Measurements from ENCODE around the gene SMAD9. TPM values are rescaled to one million over a fixed set of nuclear protein-coding genes. Genes with fewer than 3 reads are reported as not detected.

Gene SMAD9
- polyA plus RNA-seq (ENCODE audit: insufficient read length), result 37.0 TPM
- long read RNA-seq, donor 1, full-length matches to known transcripts, result 3 of 85 reads
- long read RNA-seq, donor 1, partial matches to known transcripts, result 70 of 85 reads
- long read RNA-seq, donor 1, other reads (novel, unspliced or antisense), result 12 of 85 reads
- long read RNA-seq, donor 2, full-length matches to known transcripts, result 4 of 120 reads
- long read RNA-seq, donor 2, partial matches to known transcripts, result 97 of 120 reads
- long read RNA-seq, donor 2, other reads (novel, unspliced or antisense), result 19 of 120 reads
- long read RNA-seq, donor 3, full-length matches to known transcripts, result 5 of 17 reads
- long read RNA-seq, donor 3, partial matches to known transcripts, result 12 of 17 reads
- long read RNA-seq, donor 3, other reads (novel, unspliced or antisense), result 0 of 17 reads
- long read RNA-seq, donor 4, result 0 reads
- long read RNA-seq, donor 5, full-length matches to known transcripts, result 3 of 3 reads
- long read RNA-seq, donor 5, partial matches to known transcripts, result 0 of 3 reads
- long read RNA-seq, donor 5, other reads (novel, unspliced or antisense), result 0 of 3 reads
- long read RNA-seq, donor 6, full-length matches to known transcripts, result 3 of 3 reads
- long read RNA-seq, donor 6, partial matches to known transcripts, result 0 of 3 reads
- long read RNA-seq, donor 6, other reads (novel, unspliced or antisense), result 0 of 3 reads
- long read RNA-seq, donor 7, full-length matches to known transcripts, result 1 of 1 reads
- long read RNA-seq, donor 7, partial matches to known transcripts, result 0 of 1 reads
- long read RNA-seq, donor 7, other reads (novel, unspliced or antisense), result 0 of 1 reads
- long read RNA-seq, donor 8, full-length matches to known transcripts, result 2 of 29 reads
- long read RNA-seq, donor 8, partial matches to known transcripts, result 14 of 29 reads
- long read RNA-seq, donor 8, other reads (novel, unspliced or antisense), result 13 of 29 reads

- peak; percentile 66 for DNase-seq
Measured at GRCh38 chr13:36919833-36920615, at the start of gene SMAD9. Gene SMAD9 (minus strand): TSS chr13:36920238. CDS start chr13:36879689, 40,549 bp downstream.

DNA sequence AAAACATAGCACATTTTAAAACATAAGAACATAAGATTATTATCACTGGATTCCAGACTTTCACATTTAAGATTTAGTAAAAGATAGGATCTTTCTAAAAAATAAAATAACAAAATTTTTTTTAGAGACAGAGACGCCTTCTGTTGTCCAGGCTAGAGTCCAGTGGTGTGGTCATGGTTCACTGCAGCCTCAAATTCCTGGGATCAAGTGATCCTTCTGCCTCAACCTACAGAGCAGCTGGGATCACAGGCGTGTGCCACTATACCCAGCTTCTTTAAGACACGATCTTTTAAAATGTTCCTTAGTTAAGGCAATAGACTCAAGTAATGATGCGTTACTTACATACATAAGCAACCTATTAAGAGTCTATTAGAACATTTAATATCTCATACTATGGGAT, 46.4 kb upstream of the SMAD9 start:
- DNase-seq, result no peak

- DNase-seq, result no peak
Measured at GRCh38 chr13:36965767-36966166, 45.7 kb upstream of the SMAD9 start.

- no peak for DNase-seq
Measured at GRCh38 chr13:36959456-36960116, 39.5 kb upstream of the SMAD9 start.

GRCh38 chr13:36954542-36954941, 34.5 kb upstream of the SMAD9 start:
- no peak for DNase-seq

- DNase-seq, result no peak
Measured at GRCh38 chr13:36950920-36951319, 30.9 kb upstream of the SMAD9 start.

DNA sequence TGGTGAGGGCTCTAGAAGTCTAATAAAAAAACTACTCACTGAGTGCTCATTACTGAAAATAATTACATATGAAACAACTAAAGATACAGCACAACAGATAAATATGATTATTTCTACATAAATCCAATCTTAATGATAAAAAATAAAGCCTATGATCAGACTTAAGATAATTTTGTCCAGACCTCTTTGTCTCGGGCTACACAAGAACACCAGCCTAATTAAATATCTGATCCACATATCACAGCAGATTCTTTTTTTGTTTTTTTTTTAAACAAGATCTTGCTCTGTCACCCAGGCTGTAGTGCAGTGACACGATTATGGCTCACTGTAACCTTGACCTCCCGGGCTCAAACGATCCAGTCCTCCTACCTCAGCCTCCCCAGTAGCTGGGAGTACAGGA, 30.3 kb upstream of the SMAD9 start:
- no peak for DNase-seq

GRCh38 chr13:36945078-36945477, 25.0 kb upstream of the SMAD9 start:
- DNase-seq, result no peak

- DNase-seq, result no peak
Measured at GRCh38 chr13:36925603-36926002, 5.6 kb upstream of the SMAD9 start.

- no peak for DNase-seq
Measured at GRCh38 chr13:36924001-36924400, 4.0 kb upstream of the SMAD9 start.

- DNase-seq, result no peak
Measured at GRCh38 chr13:36921631-36922301, 1.7 kb upstream of the SMAD9 start.

DNA sequence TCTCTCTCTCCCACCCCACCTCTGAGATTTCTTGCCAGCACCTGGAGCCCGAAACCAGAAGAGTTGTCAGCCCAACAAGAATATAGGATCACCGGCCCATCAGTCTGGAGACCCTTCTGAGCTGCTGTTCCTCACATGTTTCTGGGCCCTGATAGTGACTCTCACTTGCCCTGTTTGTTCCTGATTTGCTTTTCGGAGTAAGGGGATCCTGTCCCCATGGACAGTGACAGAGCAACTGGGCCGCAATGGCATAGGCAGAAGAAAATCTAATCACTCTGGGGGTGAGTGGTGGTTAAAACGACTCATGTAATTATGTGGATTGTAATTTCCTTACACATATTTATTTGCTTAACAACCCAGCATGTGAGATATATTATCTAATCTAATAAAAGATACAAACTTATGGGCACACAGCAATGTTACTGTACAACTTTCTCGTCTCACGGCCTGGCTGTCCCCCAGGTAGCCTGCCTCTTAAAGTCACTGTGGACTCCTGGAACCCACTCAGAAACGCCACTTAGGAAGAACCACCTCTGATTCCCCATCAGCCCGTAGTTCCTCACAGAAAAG, 663 bp upstream of the SMAD9 start:
- DNase-seq, result peak; percentile 18

DNA sequence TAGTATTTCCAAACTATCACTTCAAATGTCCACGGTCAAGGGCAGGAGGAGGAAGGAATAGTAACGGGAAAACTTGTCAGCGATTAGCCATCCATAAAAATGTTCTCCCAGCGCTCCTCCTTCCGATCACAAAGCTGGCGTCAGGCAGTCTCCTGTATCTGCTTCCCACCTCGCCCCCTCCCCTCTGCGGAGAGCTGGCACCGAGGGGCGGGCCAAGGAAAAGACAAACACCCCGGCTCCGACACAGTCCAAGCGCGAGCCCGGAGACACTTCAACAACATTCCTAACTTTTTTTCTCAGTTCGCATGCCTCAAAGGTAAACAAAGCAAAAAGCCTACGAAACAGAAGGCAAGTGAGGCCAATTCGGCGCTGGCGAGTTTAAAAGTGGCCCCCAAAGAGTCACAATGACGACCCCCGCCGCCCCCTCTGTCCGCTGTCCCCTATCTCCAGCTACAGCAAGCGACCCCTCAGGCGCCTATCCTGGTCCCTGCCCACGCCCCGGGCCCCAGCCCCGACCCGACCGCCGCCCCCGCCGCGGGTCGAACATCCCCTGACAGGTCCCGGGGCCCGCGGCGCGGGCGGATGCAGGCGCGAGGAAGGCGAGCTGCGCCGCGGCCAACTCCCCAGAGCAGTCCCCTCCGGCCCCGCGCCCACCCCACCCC, 736 bp downstream of the SMAD9 start:
- peak; percentile 68 for DNase-seq

DNA sequence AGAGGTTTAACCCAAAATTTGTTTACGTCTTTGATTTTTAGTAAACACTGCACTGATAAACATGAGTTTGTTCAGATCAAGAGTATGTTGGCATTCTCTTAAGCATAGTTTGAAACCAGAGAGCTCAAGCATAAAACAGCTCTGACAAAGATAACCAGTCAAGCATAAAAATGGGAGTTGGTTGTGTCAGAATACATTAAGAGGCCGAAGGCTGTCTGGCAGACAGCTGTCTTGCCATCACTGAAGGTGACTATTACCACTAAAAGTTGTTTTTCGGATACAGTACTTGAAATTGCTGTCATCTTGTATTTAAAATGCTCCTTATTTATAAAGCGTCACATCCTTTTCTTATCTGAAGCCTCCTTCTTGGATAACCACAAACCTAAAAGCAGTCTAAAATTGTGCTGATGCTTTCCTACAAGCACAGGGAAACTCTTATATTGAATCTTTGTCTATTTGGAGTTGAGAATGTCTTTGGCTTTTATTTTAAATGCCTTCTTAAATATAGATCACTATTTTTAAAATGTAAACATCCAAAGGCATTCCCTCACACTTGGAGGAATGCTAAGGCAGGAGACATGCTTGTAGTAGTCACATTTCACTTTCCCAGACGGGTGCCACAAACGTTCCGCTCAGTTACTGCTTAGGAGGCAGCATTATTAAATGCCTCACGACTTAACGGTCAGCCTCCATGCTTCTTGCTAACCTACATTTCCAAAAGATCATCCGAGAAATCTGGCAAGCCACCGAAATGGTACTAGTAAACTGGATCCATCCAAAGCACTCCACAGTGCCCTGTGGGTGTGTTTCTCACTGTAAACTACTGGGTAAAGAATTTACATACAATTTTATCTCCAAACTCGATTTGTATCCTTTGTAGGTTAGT, 1.5 kb downstream of the SMAD9 start:
- peak; percentile 46 for DNase-seq

DNA sequence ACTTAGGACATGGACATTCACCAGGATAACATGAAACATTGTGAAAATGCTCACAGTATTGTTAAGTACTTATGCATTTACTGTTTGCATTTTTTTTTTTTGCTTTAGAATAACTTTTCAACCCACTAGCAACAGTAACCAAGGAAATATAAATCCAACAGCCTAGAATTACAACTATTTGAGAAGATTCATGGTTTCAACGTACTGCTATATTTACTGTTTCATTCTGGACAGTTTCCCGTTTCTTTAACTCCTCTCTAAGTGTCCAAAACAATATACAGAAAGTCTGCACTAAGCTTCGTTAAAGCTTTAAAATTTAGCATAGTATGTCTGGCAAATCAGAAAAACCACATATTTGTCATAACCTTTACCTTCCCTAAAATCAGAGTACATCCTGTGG, 2.7 kb downstream of the SMAD9 start:
- DNase-seq, result peak; percentile 55

DNA sequence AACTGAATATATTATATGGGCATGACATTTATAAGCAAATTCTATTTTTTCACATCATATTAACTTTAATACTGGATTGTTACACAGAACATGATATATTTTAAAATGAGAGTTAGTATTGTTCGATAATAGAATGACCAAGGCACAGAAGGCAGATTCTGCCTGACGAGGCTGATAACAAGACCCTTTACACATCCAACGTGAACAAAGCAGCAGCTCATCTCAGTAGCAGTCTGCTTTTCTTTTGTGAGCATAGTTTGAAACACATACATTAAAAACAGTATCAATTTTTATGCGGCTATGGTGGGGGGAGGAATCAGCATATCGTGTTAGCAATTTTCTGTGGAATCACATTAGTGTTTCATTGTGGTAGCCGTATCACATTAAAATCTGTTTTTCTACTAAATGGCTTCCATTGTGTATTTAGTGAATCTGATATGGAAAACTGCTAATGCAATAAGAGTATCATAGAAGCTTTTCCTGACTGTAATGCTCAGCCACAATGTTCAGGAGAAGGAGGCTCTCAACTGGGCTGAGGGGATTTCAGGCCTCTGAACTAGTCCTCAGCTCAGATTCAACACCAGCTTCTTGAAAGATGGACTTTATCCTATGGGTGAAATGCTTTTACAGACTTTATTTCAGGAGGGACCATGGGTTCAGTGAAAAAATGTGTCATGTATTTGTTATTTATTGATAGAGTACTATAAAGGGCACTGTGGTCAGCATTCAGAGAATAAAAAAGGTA, 4.0 kb downstream of the SMAD9 start:
- DNase-seq, result peak; percentile 10

- no peak for DNase-seq
Measured at GRCh38 chr13:36915106-36915505, 4.9 kb downstream of the SMAD9 start.

- DNase-seq, result no peak
Measured at GRCh38 chr13:36914648-36915047, 5.4 kb downstream of the SMAD9 start.

Data from left kidney (tissue), 8 donors.